Naive thymus-derived CD8-positive, alpha-beta T cell (primary cell): ENCODE measurements around the gene PRELP. TPM values are rescaled to one million over a fixed set of nuclear protein-coding genes. Genes with fewer than 3 reads are reported as not detected.
A peak's percentile ranks its signal among the peaks of the same experiment; 100 is the strongest.

Source experiments
- ATAC-seq, 2 donors: fragments of 150-1000 bp; cut with Tn5 transposase in 1 of 2; sonication (Bioruptor Pico), chemical (Tn5 transposase) in 1 of 2; 1 replicate in 1 of 2; 2 replicates in 1 of 2; pipeline ENCODE4 v1.10.0; 2021; ENCODE audit warnings: mild to moderate bottlenecking in 2 of 2, moderate library complexity in 2 of 2
- POLR2A ChIA-PET: fragments of 350-600 bp; sonication (Branson Sonifier 250); formaldehyde crosslinking; loops from one replicate; lab custom pipeline; 2021; ENCODE audit warnings: antibody characterized with exemption; lab: Charles Lee
- DNase-seq, 10 donors: peaks; one replicate each; pipeline versions ENCODE4 v3.0.0 to v3.0.0-alpha.2; 2020 to 2022
- H3K27ac Mint-ChIP-seq, 10 donors: one replicate each; pipeline ENCODE4 v1.8.0; 2020 to 2022; ENCODE audit warnings: mild to moderate bottlenecking in 10 of 10, mixed read lengths in 10 of 10, moderate library complexity in 4 of 10, inconsistent platforms in 1 of 10
- H3K27me3 Mint-ChIP-seq, 5 donors: one replicate each; pipeline ENCODE4 v1.8.0; 2021 to 2022; ENCODE audit warnings: mixed read lengths in 5 of 5
- H3K36me3 Mint-ChIP-seq, 3 donors: one replicate each; pipeline ENCODE4 v1.8.0; 2020 to 2022; ENCODE audit warnings: mixed read lengths in 3 of 3, mild to moderate bottlenecking in 2 of 3, inconsistent platforms in 1 of 3
- H3K4me1 Mint-ChIP-seq, 4 donors: one replicate each; pipeline ENCODE4 v1.8.0; 2021 to 2022; ENCODE audit warnings: mixed read lengths in 4 of 4
- H3K4me3 Mint-ChIP-seq, 10 donors: one replicate each; pipeline ENCODE4 v1.8.0; 2020 to 2022; ENCODE audit warnings: mild to moderate bottlenecking in 10 of 10, mixed read lengths in 10 of 10, moderate library complexity in 6 of 10, inconsistent platforms in 1 of 10
- H3K9me3 Mint-ChIP-seq, 9 donors: one replicate each; pipeline ENCODE4 v1.8.0; 2020 to 2022; ENCODE audit warnings: mixed read lengths in 9 of 9, mild to moderate bottlenecking in 3 of 9, inconsistent platforms in 1 of 9, moderate library complexity in 1 of 9
- polyA plus RNA-seq, 3 donors: library from polyadenylated mRNA; unstranded; fragments of 300-500 nt; fragmentation: Illumina TruSeq; gene quantifications; one replicate each; pipeline ENCODE4 v1.2.3, GENCODE V29; 2021
- total RNA-seq, 8 experiments: library from RNA in 2 of 8; stranded (reverse) in 2 of 8; gene quantifications; one replicate each; pipeline ENCODE4 v1.2.3 and lab custom pipeline; 2021 to 2026

The PRELP gene
- total and polyA plus RNA-seq, 5 experiments from 2014 or later: not detected

DNA sequence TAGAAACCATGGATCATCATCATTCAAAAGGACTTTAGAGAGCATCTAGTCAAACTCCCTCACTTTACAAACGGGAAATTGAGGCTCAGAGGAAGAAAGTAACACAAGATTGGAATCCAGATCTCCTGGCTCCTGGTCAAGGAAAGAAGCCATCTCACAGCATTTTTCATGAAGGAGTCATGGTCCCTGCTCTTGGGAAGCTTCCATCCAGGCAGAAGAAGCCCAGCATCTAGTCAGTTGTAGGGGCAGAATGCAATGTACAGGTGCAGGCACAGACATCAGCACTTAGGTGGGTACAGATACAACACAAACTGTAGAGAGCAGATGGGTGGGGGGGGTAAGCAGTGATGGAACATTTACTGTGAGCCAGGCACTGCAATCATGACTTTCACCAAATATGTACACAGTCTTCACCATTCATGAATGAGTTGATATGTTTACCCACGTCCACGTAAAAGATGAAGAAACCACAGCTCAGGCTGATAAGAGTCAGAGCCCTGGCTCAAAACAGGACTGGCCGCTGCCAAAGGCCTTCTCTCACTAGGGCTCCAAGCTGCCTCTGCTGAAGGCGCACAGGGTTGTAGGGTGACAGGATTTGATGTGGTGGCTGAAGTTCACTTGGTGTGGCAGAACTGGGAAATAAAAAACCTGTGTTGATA, 62.3 kb downstream of the PRELP start:
- ATAC-seq (no peak), DNase-seq (peak in 2 of 10 donors; percentile 1 to 25)
- Mint-ChIP-seq H3K4me1 (no peaks in the 10 kb centered on the region), H3K9me3 (no peaks in the 10 kb centered on the region), H3K27me3 (peaks cover 0 to 1% (median 0%) of the 10 kb centered on the region in 5 donors), H3K4me3 (no peak overlapping the region), H3K36me3 (no peaks in the 10 kb centered on the region), H3K27ac (peak overlapping the region in 2 of 10 donors; percentile 43 to 61)
- POLR2A ChIA-PET: no interaction called here

DNA sequence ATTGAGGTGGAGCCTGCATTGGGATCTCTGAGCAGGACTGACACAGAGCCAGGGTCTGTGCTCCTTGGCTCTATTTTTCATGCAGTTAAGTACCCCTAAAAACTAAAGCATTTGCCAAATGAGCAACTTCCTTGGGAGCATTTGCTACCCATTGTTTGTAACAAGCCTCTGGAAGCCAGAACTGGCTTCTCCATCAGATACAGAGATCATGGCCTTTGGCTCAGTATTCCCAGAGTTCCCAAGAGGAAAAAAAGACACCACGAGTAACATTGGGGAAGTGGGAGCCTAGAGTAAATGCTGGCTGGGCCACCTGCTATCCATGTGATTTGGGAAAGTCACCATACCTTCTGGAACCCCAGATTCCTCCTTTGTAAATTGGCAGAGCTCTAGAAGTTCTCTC, 63.1 kb downstream of the PRELP start:
- no peak overlapping the region for H3K4me3 Mint-ChIP-seq
- H3K9me3 Mint-ChIP-seq: no peaks in the 10 kb centered on the region
- peak overlapping the region in 2 of 10 donors; percentile 31 to 43 for H3K27ac Mint-ChIP-seq
- H3K36me3 Mint-ChIP-seq: no peaks in the 10 kb centered on the region
- ATAC-seq: no peak
- POLR2A ChIA-PET: no interaction called here
- H3K27me3 Mint-ChIP-seq: peaks cover 0 to 1% (median 0%) of the 10 kb centered on the region in 5 donors
- DNase-seq: no peak
- no peaks in the 10 kb centered on the region for H3K4me1 Mint-ChIP-seq

DNA sequence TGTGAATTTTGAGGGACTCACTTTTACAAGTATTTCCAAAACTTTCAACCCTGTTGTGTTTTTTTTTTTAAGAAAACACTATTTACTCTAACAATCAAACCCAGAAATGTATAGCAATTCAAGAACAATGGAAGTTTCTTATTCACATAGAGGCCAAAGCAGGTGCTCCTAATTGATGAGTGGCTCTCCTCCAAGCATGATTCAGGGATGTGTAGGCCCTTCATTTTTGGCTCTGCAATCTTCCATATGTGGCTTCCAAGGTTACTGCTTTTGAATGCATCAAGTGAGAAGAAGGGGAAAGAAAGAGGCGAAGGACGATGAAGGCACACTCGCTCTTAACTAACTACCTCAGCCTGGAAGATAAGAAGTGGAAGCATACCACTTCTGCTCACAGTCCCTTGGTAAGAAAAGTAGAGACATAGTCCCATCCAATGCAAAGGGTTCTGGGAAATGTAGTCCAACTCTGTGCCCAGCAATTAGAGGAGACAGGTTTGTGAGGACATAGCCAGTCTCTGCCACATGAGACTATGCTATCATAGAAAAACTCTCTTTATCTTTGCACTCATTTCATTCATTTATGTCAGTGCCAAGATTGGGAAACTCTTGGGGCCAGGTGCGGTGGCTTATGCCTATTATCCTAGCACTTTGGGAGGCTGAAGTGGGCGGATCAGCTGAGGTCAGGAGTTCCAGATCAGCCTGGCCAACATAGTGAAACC, 64.4 kb downstream of the PRELP start:
- H3K27me3 Mint-ChIP-seq: peaks cover 0 to 1% (median 0%) of the 10 kb centered on the region in 5 donors
- no peaks in the 10 kb centered on the region for H3K36me3 Mint-ChIP-seq
- H3K4me3 Mint-ChIP-seq: no peak overlapping the region
- H3K9me3 Mint-ChIP-seq: no peaks in the 10 kb centered on the region
- DNase-seq (no peak), ATAC-seq (no peak)
- no peak overlapping the region for H3K27ac Mint-ChIP-seq
- POLR2A ChIA-PET: no interaction called here
- no peaks in the 10 kb centered on the region for H3K4me1 Mint-ChIP-seq

Other genes with a start within 250 kb of the PRELP start
- gene CHIT1, start 246.1 kb upstream of the PRELP start, total RNA-seq: 1 to 10 TPM in 1 of 2 experiments, under 1 TPM in 1; 0.75 to 2.5 TPM
- gene CHIT1, start 246.1 kb upstream of the PRELP start, polyA plus RNA-seq: under 1 TPM in 1 of 3 donors, not detected in 2; 0.05 TPM
- 100 to 1,000 TPM; 186 to 191 TPM for gene BTG2, start 170.3 kb upstream of the PRELP start, total RNA-seq
- gene BTG2, start 170.3 kb upstream of the PRELP start, polyA plus RNA-seq: 100 to 1,000 TPM in 2 of 3 donors, 10 to 100 TPM in 1; 91.8 to 179 (median 122) TPM
- gene FMOD, start 124.7 kb upstream of the PRELP start, total RNA-seq: not detected
- not detected for gene FMOD, start 124.7 kb upstream of the PRELP start, polyA plus RNA-seq
- gene OPTC, start 18.3 kb downstream of the PRELP start, total RNA-seq: not detected
- gene OPTC, start 18.3 kb downstream of the PRELP start, polyA plus RNA-seq: not detected
- gene ATP2B4, start 151.0 kb downstream of the PRELP start, total RNA-seq: 10 to 100 TPM; 46.8 to 49.5 TPM
- 10 to 100 TPM in 1 of 3 donors, 1 to 10 TPM in 2; 4.3 to 17.4 (median 5.3) TPM for gene ATP2B4, start 151.0 kb downstream of the PRELP start, polyA plus RNA-seq